Stimulated activated CD4-positive, alpha-beta T cell treated with anti-CD3 and anti-CD28 coated beads, TNF-alpha, amount 100 ng/mL, for 48 hours (primary cell): ENCODE measurements around the gene PI16.

ENCODE experiments used
- DNase-seq, 3 donors: peaks; one replicate each; pipeline ENCODE4 v3.0.0-alpha.2; 2020; ENCODE audit warnings: low read depth in 3 of 3

PI16 gene

GRCh38 chr6:36956446-36956820 lies 1.9 kb downstream of the PI16 start:
- DNase-seq: no peak

DNA sequence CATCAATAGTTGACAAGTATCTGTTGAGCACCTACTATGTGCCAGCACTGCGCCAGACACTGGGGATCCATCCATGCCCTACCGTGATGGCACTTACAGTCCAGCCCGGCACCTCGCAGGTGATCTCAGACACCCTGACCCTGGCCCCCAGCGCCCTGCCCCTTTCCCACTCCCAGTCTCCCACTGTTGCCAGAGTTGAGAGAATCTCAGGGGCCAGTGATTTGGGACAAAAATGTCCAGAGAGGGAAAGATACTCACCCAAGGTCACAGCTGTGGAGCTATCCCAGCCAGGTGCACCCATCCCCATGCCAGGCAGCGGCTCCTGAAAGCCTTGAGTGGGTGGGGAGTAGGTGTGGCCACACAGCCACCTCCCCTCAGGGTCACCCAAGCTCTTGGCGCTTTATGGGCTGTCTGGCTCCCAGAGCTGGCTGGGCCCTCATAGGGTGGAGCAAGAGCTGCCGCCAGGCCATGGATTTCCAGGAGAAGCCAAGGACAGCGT lies 3.3 kb downstream of the PI16 start:
- no peak for DNase-seq

DNA sequence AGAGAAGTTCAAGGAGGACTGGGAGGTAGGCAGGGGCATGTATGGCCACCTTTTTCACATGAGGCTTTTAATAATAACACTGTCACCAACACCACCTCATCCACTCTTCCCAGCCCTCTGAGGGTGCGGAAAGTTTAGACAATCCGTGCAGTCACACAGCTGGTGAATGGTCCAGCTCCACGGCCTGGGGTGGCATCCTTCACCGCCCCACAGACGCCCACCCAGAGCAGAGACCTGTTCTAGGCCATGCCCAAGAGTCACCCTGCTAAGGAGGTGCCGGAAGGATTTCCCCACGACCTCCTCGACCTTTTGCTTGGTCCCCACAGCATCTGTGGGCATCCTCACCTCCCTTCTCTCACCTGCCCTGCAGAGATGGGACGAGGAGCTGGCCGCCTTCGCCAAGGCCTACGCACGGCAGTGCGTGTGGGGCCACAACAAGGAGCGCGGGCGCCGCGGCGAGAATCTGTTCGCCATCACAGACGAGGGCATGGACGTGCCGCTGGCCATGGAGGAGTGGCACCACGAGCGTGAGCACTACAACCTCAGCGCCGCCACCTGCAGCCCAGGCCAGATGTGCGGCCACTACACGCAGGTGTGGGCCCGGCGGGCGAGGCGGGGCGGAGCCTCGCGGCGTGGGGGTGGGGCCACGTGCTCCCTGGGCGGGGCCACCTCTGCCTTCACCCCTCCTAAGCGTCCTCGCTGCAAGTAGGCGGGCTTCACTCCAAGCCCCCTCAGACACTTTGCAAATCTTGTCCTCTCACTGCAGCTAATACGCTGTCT lies 4.4 kb downstream of the PI16 start:
- no peak for DNase-seq

DNA sequence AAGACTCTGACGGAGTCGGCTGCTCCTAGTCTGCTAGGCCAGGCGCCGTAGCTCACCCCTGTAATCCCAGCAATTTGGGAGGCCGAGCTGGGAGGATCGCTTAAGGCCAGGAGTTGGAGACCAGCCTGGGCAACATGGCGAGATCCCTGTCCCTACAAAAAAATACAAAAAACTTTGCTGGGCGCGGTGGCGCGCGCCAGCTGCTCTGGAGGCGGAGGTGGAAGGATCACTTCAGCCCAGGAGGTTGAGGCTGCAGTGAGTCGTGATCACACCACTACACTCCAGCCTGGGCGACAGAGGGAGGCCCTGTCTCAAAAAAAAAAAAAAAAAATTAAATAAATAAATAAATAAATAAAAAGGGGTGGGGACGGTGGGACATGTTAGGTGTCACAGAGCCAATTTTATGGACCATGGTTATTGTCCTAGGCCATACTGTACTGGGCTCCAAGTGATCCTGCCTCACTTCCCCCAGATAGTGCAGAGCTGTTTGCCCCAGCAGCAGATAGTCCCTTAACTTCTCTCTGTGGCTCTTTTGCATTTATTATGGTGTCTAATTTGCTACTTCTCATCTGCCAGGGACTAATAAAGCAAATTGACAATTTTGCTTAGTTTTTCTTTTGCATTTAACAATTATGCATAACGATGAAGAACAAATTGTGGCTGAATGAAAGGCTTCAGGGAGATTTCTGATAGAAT lies 5.2 kb downstream of the PI16 start:
- DNase-seq: no peak

DNA sequence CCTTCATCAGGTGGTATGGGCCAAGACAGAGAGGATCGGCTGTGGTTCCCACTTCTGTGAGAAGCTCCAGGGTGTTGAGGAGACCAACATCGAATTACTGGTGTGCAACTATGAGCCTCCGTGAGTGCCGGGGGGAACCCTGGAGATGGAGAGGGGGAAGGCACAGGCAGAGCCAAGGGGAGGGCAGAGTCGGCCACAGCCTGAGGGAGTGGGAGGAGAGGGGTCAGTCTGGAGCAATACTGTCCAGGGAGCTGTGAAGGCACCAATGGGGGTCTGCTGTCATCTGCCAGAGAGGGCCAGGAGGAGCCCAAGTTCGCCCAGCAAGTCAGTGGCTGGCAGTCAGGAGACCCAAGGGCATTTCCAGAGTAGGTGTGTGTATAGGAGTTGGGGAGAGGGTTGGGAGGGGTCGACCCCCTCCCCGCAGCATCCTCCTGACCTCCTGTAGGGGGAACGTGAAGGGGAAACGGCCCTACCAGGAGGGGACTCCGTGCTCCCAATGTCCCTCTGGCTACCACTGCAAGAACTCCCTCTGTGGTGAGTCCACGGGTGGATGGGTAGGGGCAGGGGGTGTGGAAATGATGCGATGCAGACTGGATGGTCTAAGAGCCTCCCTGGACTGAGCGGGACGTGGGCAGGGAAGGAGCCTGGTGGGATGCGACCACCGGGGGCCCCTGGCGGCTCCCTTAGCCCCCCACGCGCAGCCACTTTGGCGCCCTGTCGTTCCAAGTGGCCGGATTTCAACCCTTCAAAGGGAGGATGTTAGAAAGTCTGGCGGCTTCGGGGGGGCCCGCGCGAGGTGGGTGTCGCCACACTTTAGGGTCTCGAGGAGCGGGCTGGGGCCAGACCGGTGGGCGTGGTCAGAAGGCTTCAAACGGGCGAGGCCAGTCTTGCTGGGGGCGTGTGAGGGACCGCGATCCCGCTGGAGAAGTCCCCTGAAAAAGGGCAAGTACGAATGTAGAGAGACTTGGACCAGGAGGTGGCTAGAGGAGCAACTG lies 7.2 kb downstream of the PI16 start:
- DNase-seq: no peak

GRCh38 chr6:36962874-36963273 lies 8.3 kb downstream of the PI16 start:
- DNase-seq: peak; percentile 46 to 73 (median 50)

- DNase-seq: no peak
These were observed 9.1 kb downstream of the PI16 start for GRCh38 chr6:36963451-36964290.

GRCh38 chr6:36964349-36964748 lies 9.8 kb downstream of the PI16 start:
- no peak for DNase-seq

- DNase-seq: no peak
These were observed 10.4 kb downstream of the PI16 start for GRCh38 chr6:36964908-36965307.

GRCh38 chr6:36967301-36967700 lies 12.8 kb downstream of the PI16 start:
- no peak for DNase-seq

GRCh38 chr6:36967757-36968156 lies 13.2 kb downstream of the PI16 start:
- no peak for DNase-seq

GRCh38 chr6:36968266-36968977 lies 13.9 kb downstream of the PI16 start:
- DNase-seq: no peak

DNA sequence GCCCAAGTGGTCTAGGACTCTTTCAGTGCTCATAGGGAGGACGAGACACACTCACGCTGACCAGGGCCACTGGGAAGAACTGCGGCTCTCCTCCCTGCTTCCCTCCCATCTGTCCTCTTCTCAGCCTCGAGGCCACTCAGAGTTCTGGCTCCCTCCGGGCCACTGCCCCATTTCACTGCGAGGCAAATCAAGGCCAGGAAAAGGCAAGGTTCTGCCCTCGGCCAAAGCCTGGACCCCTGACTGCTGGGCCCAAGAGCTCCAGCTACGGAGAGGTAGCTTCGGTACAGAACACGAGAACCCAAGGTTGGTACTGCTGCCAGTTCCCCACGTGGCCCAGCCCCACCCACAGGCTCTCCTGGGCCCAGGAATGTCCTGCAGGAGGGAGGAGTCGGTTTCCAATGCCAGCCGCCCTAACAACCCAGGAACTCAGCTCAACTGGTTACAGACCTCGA lies 14.7 kb downstream of the PI16 start:
- no peak for DNase-seq

GRCh38 chr6:36969988-36970891 lies 15.7 kb downstream of the PI16 start:
- DNase-seq: no peak

- DNase-seq: no peak
These were observed 16.6 kb downstream of the PI16 start for GRCh38 chr6:36970892-36971842.

GRCh38 chr6:36971921-36972673 lies 17.6 kb downstream of the PI16 start:
- DNase-seq: no peak

DNA sequence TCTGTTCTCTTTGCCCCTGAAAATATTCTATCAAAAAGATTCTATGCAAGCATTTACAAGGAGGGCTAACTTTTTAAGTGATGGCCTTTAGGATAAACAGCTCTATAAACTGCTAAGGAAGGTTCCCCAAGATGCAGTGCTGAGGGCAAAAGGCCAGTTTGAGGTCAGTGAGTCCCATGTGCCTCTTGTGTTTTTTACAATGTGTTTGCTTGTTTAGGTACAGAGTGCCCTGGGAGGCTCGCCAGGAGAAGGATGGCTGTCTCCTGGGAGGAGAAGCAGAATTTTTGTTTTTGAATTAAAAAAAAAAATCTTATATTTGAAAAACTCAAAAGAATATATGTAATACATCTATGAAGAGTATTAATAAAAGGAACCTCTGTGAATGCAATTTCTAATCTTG lies 18.7 kb downstream of the PI16 start:
- no peak for DNase-seq
